Keratinocyte (primary cell): Measurements from ENCODE around the gene KCNQ1OT1. TPM values are rescaled to one million over a fixed set of nuclear protein-coding genes. Genes with fewer than 3 reads are reported as not detected.

Experiments
- DNase-seq: peaks from one replicate; pipeline ENCODE4 v3.0.0-alpha.2; 2011; ENCODE audit warnings: low read depth, missing footprints, low spot score
- FAIRE-seq: peaks from 2 replicates; lab custom pipeline; 2011; peaks lifted over from hg19 to GRCh38; lab: Jason Lieb, UNC
- H2AFZ ChIP-seq: 2 replicates; pipeline ENCODE4 v1.6.0; 2012; ENCODE audit warnings: low read length, control low read depth, inconsistent platforms; ENCODE audit not compliant: control insufficient read depth
- H3K27ac ChIP-seq: 2 replicates; pipeline ENCODE4 v1.5.1; 2011; ENCODE audit warnings: low read length; ENCODE audit not compliant: control insufficient read depth, insufficient read depth
- H3K27me3 ChIP-seq: 3 replicates; pipeline ENCODE4 v1.6.0; 2011; ENCODE audit warnings: low read length; ENCODE audit not compliant: control insufficient read depth, insufficient read depth; ENCODE audit errors: extremely low read depth
- H3K36me3 ChIP-seq, 2 experiments: 2 replicates in 1 of 2; 3 replicates in 1 of 2; pipeline ENCODE4 v1.5.1; 2011; ENCODE audit warnings: low read length in 2 of 2, mild to moderate bottlenecking in 1 of 2; ENCODE audit not compliant: control insufficient read depth in 2 of 2, insufficient read depth in 2 of 2; ENCODE audit errors: extremely low read depth in 1 of 2
- H3K4me1 ChIP-seq: 3 replicates; pipeline ENCODE4 v1.5.1; 2011; ENCODE audit warnings: low read length; ENCODE audit not compliant: control insufficient read depth, insufficient read depth; ENCODE audit errors: extremely low read depth
- H3K4me2 ChIP-seq: 3 replicates; pipeline ENCODE4 v1.6.0; 2011; ENCODE audit warnings: low read depth, low read length; ENCODE audit not compliant: control insufficient read depth, insufficient read depth; ENCODE audit errors: extremely low read depth
- H3K4me3 ChIP-seq, 3 experiments: fragments of 200-600 bp in 1 of 3; sonication (generic) in 1 of 3; 2 replicates in 2 of 3; 3 replicates in 1 of 3; pipeline ENCODE4 v1.5.1; 2011 to 2016; ENCODE audit warnings: low read length in 3 of 3, mild to moderate bottlenecking in 3 of 3, control low read depth in 2 of 3, inconsistent platforms in 1 of 3, low read depth in 1 of 3, mixed read lengths in 1 of 3, mixed run types in 1 of 3, moderate library complexity in 1 of 3; ENCODE audit not compliant: control insufficient read depth in 2 of 3, insufficient read depth in 2 of 3; ENCODE audit errors: extremely low read depth in 1 of 3
- H3K79me2 ChIP-seq: 2 replicates; pipeline ENCODE4 v1.6.0; 2012; ENCODE audit warnings: low read length; ENCODE audit not compliant: control insufficient read depth, insufficient read depth
- H3K9ac ChIP-seq: 3 replicates; pipeline ENCODE4 v1.6.0; 2011; ENCODE audit warnings: low read length; ENCODE audit not compliant: control insufficient read depth, insufficient read depth; ENCODE audit errors: extremely low read depth
- H3K9me1 ChIP-seq: 3 replicates; pipeline ENCODE4 v1.6.0; 2011; ENCODE audit warnings: low read length; ENCODE audit not compliant: control insufficient read depth, insufficient read depth; ENCODE audit errors: extremely low read depth
- H3K9me3 ChIP-seq: 2 replicates; pipeline ENCODE4 v1.5.1; 2012; ENCODE audit warnings: low read depth, low read length; ENCODE audit not compliant: control insufficient read depth
- H4K20me1 ChIP-seq: 3 replicates; pipeline ENCODE4 v1.6.0; 2011; ENCODE audit warnings: low read length; ENCODE audit not compliant: control insufficient read depth, insufficient read depth; ENCODE audit errors: extremely low read depth
- CTCF ChIP-seq, 3 experiments: IDR thresholded peaks in 1 of 3; conservative IDR thresholded peaks in 1 of 3; optimal IDR thresholded peaks in 1 of 3; 2 replicates in 2 of 3; 3 replicates in 1 of 3; pipeline versions ENCODE3 to v1.5.1; 2011; ENCODE audit warnings: low read length in 3 of 3, mild to moderate bottlenecking in 3 of 3, moderate library complexity in 2 of 3, control low read depth in 1 of 3, inconsistent platforms in 1 of 3; ENCODE audit not compliant: insufficient read depth in 2 of 3; ENCODE audit errors: extremely low read depth in 1 of 3
- EZH2 ChIP-seq: IDR thresholded peaks from one replicate; pipeline ENCODE4 v1.6.1; 2012; ENCODE audit warnings: inconsistent platforms, mild to moderate bottlenecking, low read length, moderate library complexity
- dilution Hi-C: fragments of 300-500 bp; cut with MboI; formaldehyde crosslinking; loops from one replicate; pipeline ENCODE4 v1.7.0; 2020; ENCODE audit warnings: low sequenced_read_pairs; ENCODE audit not compliant: extremely low pct_ligation_motif_present
- polyA plus RNA-seq, 5 experiments: library from polyadenylated mRNA; depleted of rRNA in 3 of 5; stranded (reverse) in 3 of 5; stranded (forward) in 1 of 5; unstranded in 1 of 5; fragments of >200 nt; gene quantifications; 1 replicate in 1 of 5; 2 replicates in 3 of 5; 3 replicates in 1 of 5; pipeline versions ENCODE4 v1.2.1 to v1.2.3, GENCODE V29; 2011 to 2012; ENCODE audit warnings: missing spikeins in 2 of 5, low read depth in 1 of 5, low replicate concordance in 1 of 5

KCNQ1OT1 gene
- polyA plus RNA-seq, 1 donor (not counting 4 experiments of a cell fraction or from before 2014, with no cell fraction given), result 0.07 TPM

- H3K4me1 ChIP-seq, result no peaks in the 10 kb centered on the region
- no peak overlapping the region for H3K27ac ChIP-seq
- no peaks in the 10 kb centered on the region for H3K36me3 ChIP-seq
- no peaks in the 10 kb centered on the region for H3K79me2 ChIP-seq
- H3K9ac ChIP-seq, result no peak overlapping the region
- dilution Hi-C loops, result no loop called here
- no peak overlapping the region for H3K4me2 ChIP-seq
- FAIRE-seq (no peak), DNase-seq (no peak)
- H3K27me3 ChIP-seq, result peaks cover 2% of the 10 kb centered on the region
- TF ChIP-seq CTCF (optimal IDR thresholded peaks at IDR 0.05 in 1 of 3, IDR thresholded peaks at IDR 0.05 in 1 of 3, conservative IDR thresholded peaks at IDR 0.05 in 1 of 3; ENCODE audit: extremely low read depth in 1 of 3, insufficient read depth in 2 of 3, low read length in 3 of 3) (no peak), EZH2 (no peak)
- H3K9me1 ChIP-seq, result no peaks in the 10 kb centered on the region
- H3K4me3 ChIP-seq, result no peak overlapping the region
- no peak overlapping the region for H2AFZ ChIP-seq
- no peaks in the 10 kb centered on the region for H4K20me1 ChIP-seq
- no peaks in the 10 kb centered on the region for H3K9me3 ChIP-seq
Observed at GRCh38 chr11:2655016-2655719, 44.6 kb downstream of the KCNQ1OT1 start.

- Histone ChIP-seq H3K4me2 (no peak overlapping the region), H3K27ac (no peak overlapping the region), H3K4me1 (no peaks in the 10 kb centered on the region), H2AFZ (no peak overlapping the region), H3K4me3 (no peak overlapping the region), H3K79me2 (no peaks in the 10 kb centered on the region), H3K9me3 (no peaks in the 10 kb centered on the region), H4K20me1 (no peaks in the 10 kb centered on the region), H3K9me1 (no peaks in the 10 kb centered on the region), H3K36me3 (no peaks in the 10 kb centered on the region), H3K27me3 (peaks cover 2% of the 10 kb centered on the region), H3K9ac (no peak overlapping the region)
- TF ChIP-seq EZH2, result no peak
- TF ChIP-seq CTCF (optimal IDR thresholded peaks at IDR 0.05 in 1 of 3, IDR thresholded peaks at IDR 0.05 in 1 of 3, conservative IDR thresholded peaks at IDR 0.05 in 1 of 3; ENCODE audit: extremely low read depth in 1 of 3, insufficient read depth in 2 of 3, low read length in 3 of 3), result no peak
- FAIRE-seq, result no peak
- dilution Hi-C loops, result no loop called here
- DNase-seq, result no peak
Observed at GRCh38 chr11:2653930-2654739, 45.7 kb downstream of the KCNQ1OT1 start.
